ENCODE measurements around the gene TMEM141.
"Not testable (repeated sequence)": the region's sequence is repeated elsewhere in the genome, so short reads cannot be mapped to it uniquely, and the experiment has no call there.

The TMEM141 gene

DNA sequence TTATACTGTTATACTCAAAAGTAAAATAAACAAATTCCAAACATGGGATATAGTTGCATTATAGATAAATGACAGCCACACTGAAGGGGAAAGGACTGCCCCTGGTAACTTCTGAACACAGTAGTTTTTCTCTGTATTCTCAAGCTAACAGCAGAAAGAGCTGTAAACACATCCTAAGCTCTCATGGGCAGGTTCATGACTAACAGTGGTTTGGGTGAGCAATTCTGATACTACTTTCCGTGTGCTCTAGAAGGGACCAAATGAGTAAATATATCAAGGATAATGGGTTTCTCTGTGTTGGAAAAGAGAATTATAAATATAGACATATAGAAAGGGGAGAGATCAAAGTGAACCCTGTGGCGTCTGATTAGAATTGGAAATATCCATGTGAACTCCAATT lies 40.6 kb upstream of the TMEM141 start:
- TF ChIP-seq, protein P1, sequence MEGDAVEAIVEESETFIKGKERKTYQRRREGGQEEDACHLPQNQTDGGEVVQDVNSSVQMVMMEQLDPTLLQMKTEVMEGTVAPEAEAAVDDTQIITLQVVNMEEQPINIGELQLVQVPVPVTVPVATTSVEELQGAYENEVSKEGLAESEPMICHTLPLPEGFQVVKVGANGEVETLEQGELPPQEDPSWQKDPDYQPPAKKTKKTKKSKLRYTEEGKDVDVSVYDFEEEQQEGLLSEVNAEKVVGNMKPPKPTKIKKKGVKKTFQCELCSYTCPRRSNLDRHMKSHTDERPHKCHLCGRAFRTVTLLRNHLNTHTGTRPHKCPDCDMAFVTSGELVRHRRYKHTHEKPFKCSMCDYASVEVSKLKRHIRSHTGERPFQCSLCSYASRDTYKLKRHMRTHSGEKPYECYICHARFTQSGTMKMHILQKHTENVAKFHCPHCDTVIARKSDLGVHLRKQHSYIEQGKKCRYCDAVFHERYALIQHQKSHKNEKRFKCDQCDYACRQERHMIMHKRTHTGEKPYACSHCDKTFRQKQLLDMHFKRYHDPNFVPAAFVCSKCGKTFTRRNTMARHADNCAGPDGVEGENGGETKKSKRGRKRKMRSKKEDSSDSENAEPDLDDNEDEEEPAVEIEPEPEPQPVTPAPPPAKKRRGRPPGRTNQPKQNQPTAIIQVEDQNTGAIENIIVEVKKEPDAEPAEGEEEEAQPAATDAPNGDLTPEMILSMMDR (IDR thresholded peaks at IDR 0.05; ENCODE audit: low read depth, low read length) = no peak
- H3K4me3 ChIP-seq (replicated peaks in 1 of 2; ENCODE audit: low read depth in 2 of 2, low read length in 2 of 2) = no peak overlapping the region
- peak in 1 of 2 donors; percentile 33 for DNase-seq (ENCODE audit: low read depth in 2 of 2)

DNA sequence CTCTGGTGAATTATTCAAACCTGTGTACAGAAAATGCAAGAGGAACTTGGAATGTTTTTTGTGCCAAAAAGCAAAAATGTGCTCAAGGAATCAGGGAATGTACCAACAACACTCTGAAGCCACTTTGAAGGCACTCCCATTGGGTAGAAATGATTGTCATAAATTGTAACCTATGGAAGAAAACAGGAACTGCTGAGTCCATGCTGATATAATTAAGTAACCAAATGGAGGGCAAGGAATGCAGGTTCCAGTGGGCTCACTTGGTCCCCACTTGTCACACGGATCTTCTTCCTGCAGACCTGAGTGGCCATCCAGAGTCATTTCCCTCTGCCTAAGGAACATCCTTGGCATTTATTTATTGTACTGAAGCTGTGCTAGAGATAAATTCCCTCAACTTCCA lies 39.9 kb upstream of the TMEM141 start:
- TF ChIP-seq, protein P1 (IDR thresholded peaks at IDR 0.05; ENCODE audit: low read depth, low read length) = no peak
- H3K4me3 ChIP-seq (replicated peaks in 1 of 2; ENCODE audit: low read depth in 2 of 2, low read length in 2 of 2) = no peak overlapping the region
- DNase-seq (ENCODE audit: low read depth in 2 of 2) = no peak

DNA sequence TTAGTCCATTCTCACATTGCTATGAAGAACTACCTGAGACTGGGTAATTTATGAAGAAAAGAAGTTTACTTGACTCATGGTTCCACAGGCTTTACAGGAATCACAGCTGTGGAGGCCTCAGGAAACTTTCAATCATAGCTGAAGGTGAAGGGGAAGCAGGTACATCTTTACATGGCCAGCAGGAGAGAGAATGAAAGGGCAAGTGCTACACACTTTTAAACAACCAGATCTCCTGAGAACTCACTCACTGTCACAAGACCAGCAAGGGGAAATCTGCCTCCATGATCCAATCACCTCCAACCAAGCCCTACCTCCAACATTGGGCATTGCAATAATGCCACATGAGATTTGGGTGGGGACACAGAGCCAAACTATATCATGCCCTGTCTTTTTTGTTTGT lies 39.3 kb upstream of the TMEM141 start:
- DNase-seq (ENCODE audit: low read depth in 2 of 2) = no peak
- TF ChIP-seq, protein P1 (IDR thresholded peaks at IDR 0.05; ENCODE audit: low read depth, low read length) = no peak
- H3K4me3 ChIP-seq (replicated peaks in 1 of 2; ENCODE audit: low read depth in 2 of 2, low read length in 2 of 2) = no peak overlapping the region

DNA sequence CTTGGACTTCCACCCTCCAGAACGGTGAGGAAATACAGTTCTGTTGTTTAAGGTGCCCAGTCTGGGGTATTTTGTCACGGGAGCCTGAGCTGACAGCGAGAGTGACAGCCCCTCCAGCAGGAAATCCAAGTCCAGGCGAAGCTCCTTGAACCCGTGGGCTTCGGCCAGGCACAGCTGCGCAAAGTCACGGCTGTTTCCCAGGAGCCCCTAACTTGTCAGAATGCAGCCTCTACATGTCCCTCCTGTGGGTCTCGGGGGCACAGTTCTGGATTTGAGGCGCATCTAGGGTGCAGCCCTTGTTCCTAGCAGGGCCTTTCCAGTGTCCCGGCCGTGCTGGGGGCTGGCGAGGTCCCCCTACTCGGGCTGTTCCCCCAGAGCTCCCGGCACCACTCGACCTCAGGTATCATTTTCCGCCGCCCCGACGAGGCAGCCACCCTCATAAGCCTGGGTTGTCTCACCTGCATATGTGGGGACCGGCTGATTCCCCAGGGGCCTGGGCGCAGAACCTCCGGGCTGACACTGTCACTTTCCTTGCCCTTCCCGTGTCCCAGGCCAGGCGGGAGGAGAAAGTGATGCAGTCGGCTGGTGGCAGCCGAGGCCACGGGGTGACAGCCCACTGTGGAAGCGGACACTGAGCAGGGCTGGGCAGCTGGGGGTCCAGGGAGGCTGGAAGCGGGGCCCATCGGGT lies 37.6 kb upstream of the TMEM141 start:
- H3K4me3 ChIP-seq (replicated peaks in 1 of 2; ENCODE audit: low read depth in 2 of 2, low read length in 2 of 2) = no peak overlapping the region
- TF ChIP-seq, protein P1 (IDR thresholded peaks at IDR 0.05; ENCODE audit: low read depth, low read length) = no peak
- DNase-seq (ENCODE audit: low read depth in 2 of 2) = no peak

DNA sequence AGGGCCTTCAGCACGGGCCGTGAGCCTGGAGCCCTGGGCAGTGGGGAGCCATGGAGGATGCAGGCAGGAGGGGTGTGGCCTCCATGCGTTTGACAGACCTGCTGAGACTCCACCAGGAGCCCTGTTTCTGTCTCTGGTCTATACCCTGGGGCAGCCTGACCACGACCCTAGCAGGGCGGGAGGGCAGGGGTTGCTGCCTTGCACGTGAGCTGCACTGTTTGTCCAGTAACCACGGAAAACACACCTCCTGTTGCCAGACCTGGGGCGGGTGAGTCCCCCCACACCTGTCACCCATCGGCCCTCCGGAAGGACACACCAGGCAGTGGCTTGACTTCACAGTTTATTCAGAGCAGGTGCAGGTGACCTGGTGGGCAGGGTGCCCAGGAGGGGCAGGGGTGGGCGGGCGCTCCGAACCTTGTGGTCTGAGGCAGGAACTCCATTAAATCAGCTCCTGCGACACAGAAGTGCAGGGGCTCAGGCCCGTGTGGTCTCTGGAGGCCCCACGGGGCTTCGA lies 37.0 kb upstream of the TMEM141 start:
- H3K4me3 ChIP-seq (replicated peaks in 1 of 2; ENCODE audit: low read depth in 2 of 2, low read length in 2 of 2) = no peak overlapping the region
- DNase-seq (ENCODE audit: low read depth in 2 of 2) = no peak
- TF ChIP-seq, protein P1 (IDR thresholded peaks at IDR 0.05; ENCODE audit: low read depth, low read length) = no peak

DNA sequence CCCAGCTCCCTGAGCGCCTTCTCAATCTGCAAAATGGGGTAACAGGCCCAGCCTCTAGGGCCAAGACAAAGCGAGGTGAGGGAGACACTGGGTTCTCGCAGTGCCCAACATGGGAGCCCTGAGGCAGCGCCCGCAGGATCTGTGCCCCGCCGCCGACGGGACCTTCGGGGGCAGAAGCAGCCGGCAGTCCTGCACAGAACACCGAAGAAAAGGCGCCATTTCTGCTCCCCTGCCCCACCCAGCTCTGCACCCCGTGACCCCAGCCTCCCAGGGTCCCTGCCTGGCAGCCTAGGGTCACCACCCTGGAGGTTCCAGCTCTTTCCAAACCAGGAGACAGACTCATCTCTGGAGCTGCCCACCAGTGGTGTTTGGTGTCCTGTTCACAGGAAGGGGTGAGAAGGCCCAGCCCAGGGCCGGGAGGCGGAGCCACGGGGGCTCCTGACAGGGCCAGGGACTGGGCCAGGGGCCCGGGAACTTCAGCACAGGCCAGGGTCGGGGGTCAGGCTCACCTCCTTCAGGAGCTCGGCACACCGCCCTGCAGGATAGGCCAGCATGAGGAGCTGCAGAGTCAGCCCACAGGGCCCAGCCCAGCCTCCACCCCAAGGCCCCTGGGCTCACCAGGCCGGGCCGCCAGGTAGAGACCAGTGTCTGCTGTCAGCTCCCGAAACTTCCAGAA lies 36.4 kb upstream of the TMEM141 start:
- TF ChIP-seq, protein P1 (IDR thresholded peaks at IDR 0.05; ENCODE audit: low read depth, low read length) = no peak
- DNase-seq (ENCODE audit: low read depth in 2 of 2) = no peak

DNA sequence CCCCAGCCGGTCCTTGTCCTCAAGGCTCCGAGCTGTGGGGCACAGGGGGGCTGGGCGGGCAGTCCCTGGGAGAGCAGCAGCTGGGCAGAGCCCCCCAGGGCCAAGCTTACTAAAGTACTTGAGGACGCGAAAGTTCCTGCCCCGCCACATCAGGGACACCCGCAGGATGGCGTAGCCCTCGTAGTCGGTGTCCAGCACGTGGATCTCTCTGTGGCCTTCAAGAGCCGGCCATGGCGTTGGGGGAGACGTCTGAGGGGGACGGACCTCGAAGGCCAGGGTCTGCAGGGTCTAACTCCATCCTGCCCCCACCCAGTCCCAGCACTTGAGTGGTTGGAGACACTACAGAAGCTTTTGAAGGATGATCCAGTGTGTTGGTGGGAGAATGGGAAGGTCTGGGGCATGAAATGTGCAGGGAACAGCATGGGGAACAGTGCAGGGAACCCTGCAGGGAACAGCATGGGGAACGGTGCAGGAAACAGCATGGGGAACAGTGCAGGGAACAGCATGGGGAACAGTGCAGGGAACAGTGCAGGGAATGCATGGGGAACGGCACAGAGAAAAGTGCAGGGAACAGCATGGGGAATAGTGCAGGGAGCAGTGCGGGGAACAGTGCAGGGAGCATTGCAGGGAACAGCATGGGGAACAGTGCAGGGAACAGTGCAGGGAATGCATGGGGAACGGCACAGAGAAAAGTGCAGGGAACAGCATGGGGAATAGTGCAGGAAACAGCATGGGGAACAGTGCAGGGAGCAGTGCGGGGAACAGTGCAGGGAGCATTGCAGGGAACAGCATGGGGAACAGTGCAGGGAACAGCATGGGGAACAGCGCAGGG lies 35.6 kb upstream of the TMEM141 start:
- H3K4me3 ChIP-seq (replicated peaks in 1 of 2; ENCODE audit: low read depth in 2 of 2, low read length in 2 of 2); DNase-seq (ENCODE audit: low read depth in 2 of 2): not testable (repeated sequence)

More for the DNA sequence above, 36.4 kb upstream of the TMEM141 start:
- no peak overlapping the region for H3K4me3 ChIP-seq (replicated peaks in 1 of 2; ENCODE audit: low read depth in 2 of 2, low read length in 2 of 2)

Data from cardiac fibroblast (primary cell).